ENCODE results near the gene EIPR1.

Gene EIPR1

DNA sequence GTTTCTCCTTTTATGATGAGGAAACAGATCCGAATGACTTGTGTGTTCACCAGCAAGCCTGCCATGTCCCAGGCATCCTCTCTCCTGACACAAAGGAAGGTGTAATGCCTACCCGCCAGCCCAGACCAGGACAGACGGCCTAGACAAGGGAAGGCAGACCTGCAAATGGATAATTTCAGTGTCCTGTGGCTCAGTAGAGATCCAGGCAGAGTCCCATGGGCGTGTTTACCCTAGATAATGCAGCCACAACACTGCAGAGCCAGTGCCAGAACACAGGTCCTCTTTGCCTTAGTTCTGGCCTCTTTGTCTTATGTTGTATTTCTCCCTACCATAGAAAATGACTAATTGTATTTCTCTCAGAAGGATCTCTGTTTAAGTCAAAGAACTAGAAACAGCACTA, 14.6 kb upstream of the EIPR1 start:
- H3K27me3 ChIP-seq (ENCODE audit: low read length), result no peaks in the 10 kb centered on the region
- no peaks in the 10 kb centered on the region for H4K20me1 ChIP-seq (ENCODE audit: low read depth, low read length)
- TF ChIP-seq EZH2phosphoT487 (conservative IDR thresholded peaks at IDR 0.05; ENCODE audit: low read length), result no peak
- TF ChIP-seq, protein P1, sequence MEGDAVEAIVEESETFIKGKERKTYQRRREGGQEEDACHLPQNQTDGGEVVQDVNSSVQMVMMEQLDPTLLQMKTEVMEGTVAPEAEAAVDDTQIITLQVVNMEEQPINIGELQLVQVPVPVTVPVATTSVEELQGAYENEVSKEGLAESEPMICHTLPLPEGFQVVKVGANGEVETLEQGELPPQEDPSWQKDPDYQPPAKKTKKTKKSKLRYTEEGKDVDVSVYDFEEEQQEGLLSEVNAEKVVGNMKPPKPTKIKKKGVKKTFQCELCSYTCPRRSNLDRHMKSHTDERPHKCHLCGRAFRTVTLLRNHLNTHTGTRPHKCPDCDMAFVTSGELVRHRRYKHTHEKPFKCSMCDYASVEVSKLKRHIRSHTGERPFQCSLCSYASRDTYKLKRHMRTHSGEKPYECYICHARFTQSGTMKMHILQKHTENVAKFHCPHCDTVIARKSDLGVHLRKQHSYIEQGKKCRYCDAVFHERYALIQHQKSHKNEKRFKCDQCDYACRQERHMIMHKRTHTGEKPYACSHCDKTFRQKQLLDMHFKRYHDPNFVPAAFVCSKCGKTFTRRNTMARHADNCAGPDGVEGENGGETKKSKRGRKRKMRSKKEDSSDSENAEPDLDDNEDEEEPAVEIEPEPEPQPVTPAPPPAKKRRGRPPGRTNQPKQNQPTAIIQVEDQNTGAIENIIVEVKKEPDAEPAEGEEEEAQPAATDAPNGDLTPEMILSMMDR (IDR thresholded peaks at IDR 0.05; ENCODE audit: insufficient read depth, low read length, poor library complexity, severe bottlenecking), result no peak
- H3K4me2 ChIP-seq (ENCODE audit: low read depth, low read length, poor library complexity, severe bottlenecking), result no peak overlapping the region
- H3F3A ChIP-seq (ENCODE audit: insufficient read depth), result no peaks in the 10 kb centered on the region
- H3K9ac ChIP-seq (ENCODE audit: low read length), result no peak overlapping the region
- no peak overlapping the region for H3K4me3 ChIP-seq (ENCODE audit: insufficient read depth, low read length, poor library complexity, severe bottlenecking)
- peaks cover 19% of the 10 kb centered on the region for H3K79me2 ChIP-seq (ENCODE audit: insufficient read depth, low read length)
- no peak overlapping the region for H2AFZ ChIP-seq (ENCODE audit: low read depth, low read length, severe bottlenecking)
- no peak overlapping the region for H3K27ac ChIP-seq (ENCODE audit: low read depth, low read length)
- H3K9me2 ChIP-seq (replicated peaks; ENCODE audit: insufficient read depth, low read length), result no peaks in the 10 kb centered on the region
- peaks cover 38% of the 10 kb centered on the region for H3K36me3 ChIP-seq (ENCODE audit: low read length)
- peaks cover 12% of the 10 kb centered on the region; the same call in 1 of the 2 replicates for H3K9me3 ChIP-seq (ENCODE audit: insufficient read depth, low read length)

DNA sequence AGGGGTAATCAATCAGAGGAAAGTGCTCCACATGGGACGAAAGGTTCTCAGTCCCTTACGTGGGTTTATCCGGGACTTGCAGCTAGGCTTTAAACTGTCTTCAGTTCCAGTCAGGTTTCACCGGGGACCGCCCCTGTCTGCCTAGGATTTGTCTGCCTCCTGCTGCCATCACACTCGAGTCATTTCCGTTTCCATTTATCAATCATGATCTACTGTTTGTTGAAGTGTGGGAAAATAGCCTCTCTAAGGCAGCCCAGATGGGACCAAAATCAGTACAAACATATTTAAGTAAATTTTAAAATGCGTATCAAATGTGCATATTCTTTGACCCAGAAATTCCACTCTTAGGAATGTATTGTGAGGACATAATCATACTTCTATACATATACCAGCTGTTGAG, 12.4 kb upstream of the EIPR1 start:
- Histone ChIP-seq H3K36me3 (ENCODE audit: low read length) (peaks cover 20% of the 10 kb centered on the region; the same call in 1 of the 2 replicates), H3K4me3 (ENCODE audit: insufficient read depth, low read length, poor library complexity, severe bottlenecking) (no peak overlapping the region), H3K4me2 (ENCODE audit: low read depth, low read length, poor library complexity, severe bottlenecking) (no peak overlapping the region), H3K9ac (ENCODE audit: low read length) (no peak overlapping the region), H4K20me1 (ENCODE audit: low read depth, low read length) (peaks cover 3% of the 10 kb centered on the region; the same call in 1 of the 2 replicates), H3K27ac (ENCODE audit: low read depth, low read length) (no peak overlapping the region), H3K9me3 (ENCODE audit: insufficient read depth, low read length) (no peaks in the 10 kb centered on the region; the same call in 1 of the 2 replicates), H3K27me3 (ENCODE audit: low read length) (no peaks in the 10 kb centered on the region), H3K79me2 (ENCODE audit: insufficient read depth, low read length) (peaks cover 26% of the 10 kb centered on the region), H3K9me2 (replicated peaks; ENCODE audit: insufficient read depth, low read length) (no peaks in the 10 kb centered on the region), H2AFZ (ENCODE audit: low read depth, low read length, severe bottlenecking) (no peak overlapping the region), H3F3A (ENCODE audit: insufficient read depth) (no peaks in the 10 kb centered on the region)
- no peak for TF ChIP-seq EZH2phosphoT487 (conservative IDR thresholded peaks at IDR 0.05; ENCODE audit: low read length)
- TF ChIP-seq, protein P1 (IDR thresholded peaks at IDR 0.05; ENCODE audit: insufficient read depth, low read length, poor library complexity, severe bottlenecking), result no peak

DNA sequence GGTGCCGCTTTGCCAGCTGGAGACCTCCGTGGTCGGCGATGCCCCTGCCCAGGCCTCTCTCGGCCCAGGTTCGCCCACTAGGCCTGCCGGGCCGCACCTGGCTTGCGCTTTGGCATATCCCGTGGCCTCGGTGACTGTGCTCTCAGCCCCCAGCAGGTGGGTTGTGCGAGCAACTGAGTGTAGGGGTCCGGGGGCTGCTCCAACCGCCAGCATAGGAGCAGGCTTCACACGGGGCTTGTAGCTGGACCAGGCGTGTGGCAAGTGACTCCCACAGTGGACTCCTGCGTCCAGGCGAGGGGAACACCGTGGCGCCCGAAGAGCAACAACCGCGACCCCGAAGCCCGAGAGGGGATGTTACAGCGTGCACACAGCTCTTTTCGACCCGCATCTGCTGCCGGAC, 11.6 kb upstream of the EIPR1 start:
- TF ChIP-seq, protein P1 (IDR thresholded peaks at IDR 0.05; ENCODE audit: insufficient read depth, low read length, poor library complexity, severe bottlenecking), result no peak
- TF ChIP-seq EZH2phosphoT487 (conservative IDR thresholded peaks at IDR 0.05; ENCODE audit: low read length), result no peak
- Histone ChIP-seq H3K4me3 (ENCODE audit: insufficient read depth, low read length, poor library complexity, severe bottlenecking) (no peak overlapping the region), H3K36me3 (ENCODE audit: low read length) (peaks cover 14% of the 10 kb centered on the region; the same call in 1 of the 2 replicates), H3F3A (ENCODE audit: insufficient read depth) (no peaks in the 10 kb centered on the region), H3K9me2 (replicated peaks; ENCODE audit: insufficient read depth, low read length) (no peaks in the 10 kb centered on the region), H3K9ac (ENCODE audit: low read length) (no peak overlapping the region), H3K79me2 (ENCODE audit: insufficient read depth, low read length) (peaks cover 26% of the 10 kb centered on the region), H3K27me3 (ENCODE audit: low read length) (no peaks in the 10 kb centered on the region), H3K4me2 (ENCODE audit: low read depth, low read length, poor library complexity, severe bottlenecking) (no peak overlapping the region), H3K27ac (ENCODE audit: low read depth, low read length) (no peak overlapping the region), H3K9me3 (ENCODE audit: insufficient read depth, low read length) (no peaks in the 10 kb centered on the region), H4K20me1 (ENCODE audit: low read depth, low read length) (peaks cover 3% of the 10 kb centered on the region; the same call in 1 of the 2 replicates), H2AFZ (ENCODE audit: low read depth, low read length, severe bottlenecking) (no peak overlapping the region)
